GM12878 (cell line): Measurements from ENCODE around the gene APBB3. TPM values are rescaled to one million over a fixed set of nuclear protein-coding genes. Genes with fewer than 3 reads are reported as not detected.
A peak's percentile ranks its signal among the peaks of the same experiment; 100 is the strongest.

Experiments
- KAT2A ChIP-seq: conservative IDR thresholded peaks from 2 replicates; pipeline ENCODE4 v1.6.1; 2011; ENCODE audit warnings: low read depth, low read length; ENCODE audit not compliant: control insufficient read depth
- MXI1 ChIP-seq: fragments of 150-350 bp; IDR thresholded peaks from 2 replicates; pipeline ENCODE4 v1.6.1; 2011; ENCODE audit warnings: low read depth, mild to moderate bottlenecking, inconsistent platforms, low read length, improper control_type of control experiment
- NR2C2 ChIP-seq: IDR thresholded peaks from 2 replicates; pipeline ENCODE4 v1.6.1; 2011; ENCODE audit warnings: borderline replicate concordance, low read depth; ENCODE audit not compliant: control insufficient read depth, insufficient read length
- POLR2A ChIP-seq: IDR thresholded peaks from 2 replicates; pipeline ENCODE4 v1.6.1; 2011; ENCODE audit warnings: low read depth, mild to moderate bottlenecking, low read length
- RAD21 ChIP-seq: IDR thresholded peaks from 2 replicates; pipeline ENCODE4 v1.6.1; 2011; ENCODE audit warnings: mild to moderate bottlenecking, low read depth, low read length, moderate library complexity; ENCODE audit not compliant: insufficient read depth
- SIX5 ChIP-seq: IDR thresholded peaks from 2 replicates; pipeline ENCODE4 v1.6.1; 2011; ENCODE audit warnings: mild to moderate bottlenecking, low read depth, low read length, moderate library complexity; ENCODE audit not compliant: severe bottlenecking
- SMAD5 ChIP-seq: IDR thresholded peaks from 2 replicates; pipeline ENCODE4 v1.6.1; 2016; ENCODE audit warnings: antibody characterized with exemption, low read depth
- SMARCA5 ChIP-seq: fragments of 450-650 bp; IDR thresholded peaks from 2 replicates; pipeline ENCODE4 v1.6.1; 2017; ENCODE audit warnings: mild to moderate bottlenecking
- TARDBP ChIP-seq: IDR thresholded peaks from 2 replicates; pipeline ENCODE4 v1.6.1; 2016; ENCODE audit warnings: borderline replicate concordance
- TCF3 ChIP-seq: IDR thresholded peaks from 2 replicates; pipeline ENCODE4 v1.6.1; 2012; ENCODE audit warnings: low read depth, mild to moderate bottlenecking, low read length, borderline replicate concordance; ENCODE audit not compliant: insufficient read depth
- ZNF622 ChIP-seq: fragments of 450-650 bp; IDR thresholded peaks from 2 replicates; pipeline ENCODE4 v1.6.1; 2017; ENCODE audit warnings: mild to moderate bottlenecking, inconsistent platforms
- polyA plus RNA-seq, 11 experiments: library from polyadenylated mRNA; depleted of rRNA in 4 of 11; unstranded in 6 of 11; stranded (reverse) in 5 of 11; fragments of >200 nt; fragmentation: Nextera tagmentation in 4 of 11; fragmentation: Illumina TruSeq in 1 of 11; extraction: Ambion mirVana in 4 of 11; extraction: Trizol in 1 of 11; gene quantifications; 1 replicate in 1 of 11; 2 replicates in 10 of 11; pipeline versions ENCODE4 v1.2.1 to v1.2.3, GENCODE V29; 2011 to 2016; ENCODE audit warnings: inconsistent platforms in 2 of 11, missing spikeins in 2 of 11, low read depth in 1 of 11
- total RNA-seq, 4 experiments: library from RNA; depleted of rRNA in 3 of 4; stranded (reverse); fragments of >200 nt in 3 of 4; fragmentation: Illumina TruSeq in 1 of 4; extraction: Trizol in 1 of 4; gene quantifications; 2 replicates each; pipeline versions ENCODE4 v1.2.1 to v1.2.3, GENCODE V29; 2013 to 2021
- TF ChIP-seq, protein P1 (sequence below): fragments of 150-350 bp; IDR thresholded peaks from 2 replicates; pipeline ENCODE4 v1.6.1; 2016; ENCODE audit warnings: low read depth, low read length
- TF ChIP-seq, protein P2 (sequence below): IDR thresholded peaks from 2 replicates; pipeline ENCODE4 v1.6.1; 2011; ENCODE audit warnings: borderline replicate concordance, low read depth, mild to moderate bottlenecking, moderate library complexity, low read length; ENCODE audit not compliant: insufficient read depth, poor library complexity, severe bottlenecking
- TF ChIP-seq, protein P3 (sequence below): IDR thresholded peaks from 2 replicates; pipeline ENCODE4 v1.6.1; 2012; ENCODE audit warnings: improper control_type of control experiment, low read depth, low read length; ENCODE audit not compliant: insufficient replicate concordance
- TF ChIP-seq, protein P4 (sequence below): fragments of 450-650 bp; IDR thresholded peaks from 2 replicates; pipeline ENCODE4 v1.6.1; 2017; ENCODE audit warnings: borderline replicate concordance

APBB3 gene
- total and polyA plus RNA-seq, 10 of the 15 experiments (the other 5 are each of a cell fraction or from before 2014, with no cell fraction given), result 0.35 to 33.3 (median 14.3) TPM

DNA sequence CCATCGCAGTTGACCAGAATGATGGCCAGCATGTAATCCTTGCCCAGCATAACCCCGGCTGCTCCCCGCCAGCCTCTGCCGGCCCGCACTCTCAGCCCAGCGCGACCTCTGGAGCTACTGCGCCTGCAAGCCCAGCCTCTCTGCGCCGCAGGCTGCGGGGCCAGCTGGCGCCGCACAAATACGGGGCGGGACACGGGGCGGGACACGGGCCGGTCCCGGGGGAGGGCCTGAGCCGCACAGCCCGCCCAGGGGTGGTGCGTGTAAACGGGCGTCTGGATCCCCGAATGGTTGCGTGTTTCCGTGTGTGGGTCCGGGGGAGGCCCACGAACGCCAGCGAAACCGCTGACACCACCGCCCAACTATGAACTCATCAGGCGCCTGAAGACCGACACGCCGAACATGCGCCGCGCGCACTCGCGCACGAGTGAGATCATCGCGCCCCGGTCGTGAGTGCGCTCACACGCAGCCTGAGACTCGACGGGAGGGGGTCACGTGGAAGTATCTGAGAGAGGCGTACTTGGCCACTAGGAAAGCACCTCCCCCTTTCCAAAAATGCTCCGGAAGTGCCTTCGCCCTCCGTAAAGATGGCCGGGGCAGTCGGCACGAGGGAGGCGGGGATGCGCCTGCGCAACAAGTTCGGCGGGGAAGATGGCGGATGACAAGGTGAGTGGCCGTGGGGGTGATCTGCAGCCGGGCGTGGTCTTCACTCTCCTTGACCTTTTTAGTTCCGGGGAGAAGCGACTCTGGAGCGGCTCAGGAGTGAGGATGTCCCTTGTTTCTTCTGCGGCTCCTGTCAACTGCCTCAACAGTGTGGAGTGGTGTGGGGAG, at the start of gene APBB3, which contains the start of gene SLC35A4 (continued):
- TF ChIP-seq, protein P1, sequence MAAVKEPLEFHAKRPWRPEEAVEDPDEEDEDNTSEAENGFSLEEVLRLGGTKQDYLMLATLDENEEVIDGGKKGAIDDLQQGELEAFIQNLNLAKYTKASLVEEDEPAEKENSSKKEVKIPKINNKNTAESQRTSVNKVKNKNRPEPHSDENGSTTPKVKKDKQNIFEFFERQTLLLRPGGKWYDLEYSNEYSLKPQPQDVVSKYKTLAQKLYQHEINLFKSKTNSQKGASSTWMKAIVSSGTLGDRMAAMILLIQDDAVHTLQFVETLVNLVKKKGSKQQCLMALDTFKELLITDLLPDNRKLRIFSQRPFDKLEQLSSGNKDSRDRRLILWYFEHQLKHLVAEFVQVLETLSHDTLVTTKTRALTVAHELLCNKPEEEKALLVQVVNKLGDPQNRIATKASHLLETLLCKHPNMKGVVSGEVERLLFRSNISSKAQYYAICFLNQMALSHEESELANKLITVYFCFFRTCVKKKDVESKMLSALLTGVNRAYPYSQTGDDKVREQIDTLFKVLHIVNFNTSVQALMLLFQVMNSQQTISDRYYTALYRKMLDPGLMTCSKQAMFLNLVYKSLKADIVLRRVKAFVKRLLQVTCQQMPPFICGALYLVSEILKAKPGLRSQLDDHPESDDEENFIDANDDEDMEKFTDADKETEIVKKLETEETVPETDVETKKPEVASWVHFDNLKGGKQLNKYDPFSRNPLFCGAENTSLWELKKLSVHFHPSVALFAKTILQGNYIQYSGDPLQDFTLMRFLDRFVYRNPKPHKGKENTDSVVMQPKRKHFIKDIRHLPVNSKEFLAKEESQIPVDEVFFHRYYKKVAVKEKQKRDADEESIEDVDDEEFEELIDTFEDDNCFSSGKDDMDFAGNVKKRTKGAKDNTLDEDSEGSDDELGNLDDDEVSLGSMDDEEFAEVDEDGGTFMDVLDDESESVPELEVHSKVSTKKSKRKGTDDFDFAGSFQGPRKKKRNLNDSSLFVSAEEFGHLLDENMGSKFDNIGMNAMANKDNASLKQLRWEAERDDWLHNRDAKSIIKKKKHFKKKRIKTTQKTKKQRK, result no peak
- TF ChIP-seq, protein P2, sequence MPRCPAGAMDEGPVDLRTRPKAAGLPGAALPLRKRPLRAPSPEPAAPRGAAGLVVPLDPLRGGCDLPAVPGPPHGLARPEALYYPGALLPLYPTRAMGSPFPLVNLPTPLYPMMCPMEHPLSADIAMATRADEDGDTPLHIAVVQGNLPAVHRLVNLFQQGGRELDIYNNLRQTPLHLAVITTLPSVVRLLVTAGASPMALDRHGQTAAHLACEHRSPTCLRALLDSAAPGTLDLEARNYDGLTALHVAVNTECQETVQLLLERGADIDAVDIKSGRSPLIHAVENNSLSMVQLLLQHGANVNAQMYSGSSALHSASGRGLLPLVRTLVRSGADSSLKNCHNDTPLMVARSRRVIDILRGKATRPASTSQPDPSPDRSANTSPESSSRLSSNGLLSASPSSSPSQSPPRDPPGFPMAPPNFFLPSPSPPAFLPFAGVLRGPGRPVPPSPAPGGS, result peak; percentile 29
- TF ChIP-seq POLR2A (peak; percentile 97), SMAD5 (peak; percentile 86; the same call in 1 of the 2 replicates), SMARCA5 (no peak; the same call in 1 of the 2 replicates), TCF3 (peak; percentile 62), RAD21 (no peak), KAT2A (no peak), NR2C2 (no peak), TARDBP (peak; percentile 66; the same call in 1 of the 2 replicates), MXI1 (no peak; the same call in none of the 2 replicates), SIX5 (peak; percentile 45), ZNF622 (no peak)
- TF ChIP-seq, protein P3, sequence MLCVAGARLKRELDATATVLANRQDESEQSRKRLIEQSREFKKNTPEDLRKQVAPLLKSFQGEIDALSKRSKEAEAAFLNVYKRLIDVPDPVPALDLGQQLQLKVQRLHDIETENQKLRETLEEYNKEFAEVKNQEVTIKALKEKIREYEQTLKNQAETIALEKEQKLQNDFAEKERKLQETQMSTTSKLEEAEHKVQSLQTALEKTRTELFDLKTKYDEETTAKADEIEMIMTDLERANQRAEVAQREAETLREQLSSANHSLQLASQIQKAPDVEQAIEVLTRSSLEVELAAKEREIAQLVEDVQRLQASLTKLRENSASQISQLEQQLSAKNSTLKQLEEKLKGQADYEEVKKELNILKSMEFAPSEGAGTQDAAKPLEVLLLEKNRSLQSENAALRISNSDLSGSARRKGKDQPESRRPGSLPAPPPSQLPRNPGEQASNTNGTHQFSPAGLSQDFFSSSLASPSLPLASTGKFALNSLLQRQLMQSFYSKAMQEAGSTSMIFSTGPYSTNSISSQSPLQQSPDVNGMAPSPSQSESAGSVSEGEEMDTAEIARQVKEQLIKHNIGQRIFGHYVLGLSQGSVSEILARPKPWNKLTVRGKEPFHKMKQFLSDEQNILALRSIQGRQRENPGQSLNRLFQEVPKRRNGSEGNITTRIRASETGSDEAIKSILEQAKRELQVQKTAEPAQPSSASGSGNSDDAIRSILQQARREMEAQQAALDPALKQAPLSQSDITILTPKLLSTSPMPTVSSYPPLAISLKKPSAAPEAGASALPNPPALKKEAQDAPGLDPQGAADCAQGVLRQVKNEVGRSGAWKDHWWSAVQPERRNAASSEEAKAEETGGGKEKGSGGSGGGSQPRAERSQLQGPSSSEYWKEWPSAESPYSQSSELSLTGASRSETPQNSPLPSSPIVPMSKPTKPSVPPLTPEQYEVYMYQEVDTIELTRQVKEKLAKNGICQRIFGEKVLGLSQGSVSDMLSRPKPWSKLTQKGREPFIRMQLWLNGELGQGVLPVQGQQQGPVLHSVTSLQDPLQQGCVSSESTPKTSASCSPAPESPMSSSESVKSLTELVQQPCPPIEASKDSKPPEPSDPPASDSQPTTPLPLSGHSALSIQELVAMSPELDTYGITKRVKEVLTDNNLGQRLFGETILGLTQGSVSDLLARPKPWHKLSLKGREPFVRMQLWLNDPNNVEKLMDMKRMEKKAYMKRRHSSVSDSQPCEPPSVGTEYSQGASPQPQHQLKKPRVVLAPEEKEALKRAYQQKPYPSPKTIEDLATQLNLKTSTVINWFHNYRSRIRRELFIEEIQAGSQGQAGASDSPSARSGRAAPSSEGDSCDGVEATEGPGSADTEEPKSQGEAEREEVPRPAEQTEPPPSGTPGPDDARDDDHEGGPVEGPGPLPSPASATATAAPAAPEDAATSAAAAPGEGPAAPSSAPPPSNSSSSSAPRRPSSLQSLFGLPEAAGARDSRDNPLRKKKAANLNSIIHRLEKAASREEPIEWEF, result no peak
- TF ChIP-seq, protein P4, sequence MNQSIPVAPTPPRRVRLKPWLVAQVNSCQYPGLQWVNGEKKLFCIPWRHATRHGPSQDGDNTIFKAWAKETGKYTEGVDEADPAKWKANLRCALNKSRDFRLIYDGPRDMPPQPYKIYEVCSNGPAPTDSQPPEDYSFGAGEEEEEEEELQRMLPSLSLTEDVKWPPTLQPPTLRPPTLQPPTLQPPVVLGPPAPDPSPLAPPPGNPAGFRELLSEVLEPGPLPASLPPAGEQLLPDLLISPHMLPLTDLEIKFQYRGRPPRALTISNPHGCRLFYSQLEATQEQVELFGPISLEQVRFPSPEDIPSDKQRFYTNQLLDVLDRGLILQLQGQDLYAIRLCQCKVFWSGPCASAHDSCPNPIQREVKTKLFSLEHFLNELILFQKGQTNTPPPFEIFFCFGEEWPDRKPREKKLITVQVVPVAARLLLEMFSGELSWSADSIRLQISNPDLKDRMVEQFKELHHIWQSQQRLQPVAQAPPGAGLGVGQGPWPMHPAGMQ, result peak; percentile 66
